Hepatocyte (in vitro differentiated cells): ENCODE data around the gene MRAP2. TPM values are rescaled to one million over a fixed set of nuclear protein-coding genes. Genes with fewer than 3 reads are reported as not detected.
"Not testable (repeated sequence)": the region's sequence is repeated elsewhere in the genome, so short reads cannot be mapped to it uniquely, and the experiment has no call there.

Experiments
- DNase-seq: peaks from one replicate; pipeline ENCODE4 v3.0.0-alpha.2; 2016; ENCODE audit warnings: low spot score
- H2AFZ ChIP-seq: fragments of 200-600 bp; sonication (generic); 2 replicates; pipeline ENCODE4 v1.6.0; 2016; ENCODE audit warnings: antibody characterized with exemption, mild to moderate bottlenecking
- H3K27ac ChIP-seq: fragments of 200-600 bp; sonication (generic); 2 replicates; pipeline ENCODE4 v1.5.1; 2016; ENCODE audit warnings: mild to moderate bottlenecking
- H3K27me3 ChIP-seq: fragments of 200-600 bp; sonication (generic); 2 replicates; pipeline ENCODE4 v1.6.1; 2016
- H3K36me3 ChIP-seq: fragments of 200-600 bp; sonication (generic); replicated peaks from 2 replicates; pipeline ENCODE4 v1.5.1; 2016; ENCODE audit warnings: low read depth; ENCODE audit not compliant: insufficient read depth
- H3K4me1 ChIP-seq: fragments of 200-600 bp; sonication (generic); 2 replicates; pipeline ENCODE4 v1.5.1; 2016; ENCODE audit warnings: mild to moderate bottlenecking, moderate library complexity; ENCODE audit not compliant: insufficient read depth
- H3K4me2 ChIP-seq: fragments of 200-600 bp; sonication (generic); 2 replicates; pipeline ENCODE4 v1.6.0; 2016
- H3K4me3 ChIP-seq: fragments of 200-600 bp; sonication (generic); 2 replicates; pipeline ENCODE4 v1.5.1; 2016; ENCODE audit warnings: mild to moderate bottlenecking
- H3K79me2 ChIP-seq: fragments of 200-600 bp; sonication (generic); 2 replicates; pipeline ENCODE4 v1.6.0; 2017; ENCODE audit warnings: mild to moderate bottlenecking
- H3K9me2 ChIP-seq: fragments of 200-600 bp; sonication (generic); replicated peaks from 2 replicates; pipeline ENCODE4 v1.6.0; 2017; ENCODE audit warnings: mild to moderate bottlenecking; ENCODE audit not compliant: insufficient read depth
- H3K9me3 ChIP-seq: fragments of 200-600 bp; sonication (generic); 2 replicates; pipeline ENCODE4 v1.5.1; 2016; ENCODE audit warnings: low read depth, mild to moderate bottlenecking
- H4K20me1 ChIP-seq: fragments of 200-600 bp; sonication (generic); 2 replicates; pipeline ENCODE4 v1.6.0; 2016; ENCODE audit warnings: mild to moderate bottlenecking; ENCODE audit not compliant: insufficient read depth, poor library complexity, severe bottlenecking
- CTCF ChIP-seq: fragments of 200-600 bp; sonication (generic); IDR thresholded peaks from 2 replicates; pipeline ENCODE4 v1.5.1; 2016; ENCODE audit warnings: antibody characterized with exemption, mild to moderate bottlenecking; ENCODE audit not compliant: poor library complexity
- EZH2 ChIP-seq: fragments of 200-600 bp; sonication (generic); IDR thresholded peaks from 2 replicates; pipeline ENCODE4 v1.6.1; 2016; ENCODE audit warnings: antibody characterized with exemption, mild to moderate bottlenecking, borderline replicate concordance
- EZH2phosphoT487 ChIP-seq: fragments of 200-600 bp; sonication (generic); IDR thresholded peaks from one replicate; pipeline ENCODE4 v1.6.1; 2018; ENCODE audit warnings: antibody characterized with exemption, mild to moderate bottlenecking, low read depth, moderate library complexity; ENCODE audit not compliant: unreplicated experiment, severe bottlenecking
- WGBS: methylation state at CpG from one replicate; pipeline ENCODE4 v1.1.6; 2016; ENCODE audit warnings: low lambda C conversion rate; ENCODE audit errors: missing lambda C conversion rate; 5-methylcytosine and 5-hydroxymethylcytosine counted together
- polyA plus RNA-seq: library from polyadenylated mRNA; unstranded; fragments of >200 nt; fragmentation: Nextera tagmentation; extraction: Ambion mirVana; gene quantifications from 2 replicates; pipeline ENCODE4 v1.2.1, GENCODE V29; 2016
- total RNA-seq: library from RNA; depleted of rRNA; stranded (reverse); fragments of >200 nt; gene quantifications from 2 replicates; pipeline ENCODE4 v1.2.3, GENCODE V29; 2014

Gene MRAP2
- total and polyA plus RNA-seq, 2 experiments from 2014 or later, result 2.2 to 2.5 TPM

- Histone ChIP-seq H2AFZ (no peak overlapping the region), H3K4me2 (no peak overlapping the region), H4K20me1 (no peaks in the 10 kb centered on the region), H3K9me3 (no peaks in the 10 kb centered on the region), H3K27ac (no peak overlapping the region), H3K27me3 (no peaks in the 10 kb centered on the region), H3K9me2 (no peaks in the 10 kb centered on the region), H3K4me1 (no peaks in the 10 kb centered on the region), H3K79me2 (no peaks in the 10 kb centered on the region), H3K4me3 (no peak overlapping the region), H3K36me3 (no peaks in the 10 kb centered on the region)
- TF ChIP-seq EZH2, result no peak
- no peak for TF ChIP-seq CTCF
- TF ChIP-seq EZH2phosphoT487, result no peak
- WGBS, result 41% methylated on average over 1 of the region's 1 CpG
- DNase-seq, result no peak
These were observed 44.8 kb downstream of the MRAP2 start for GRCh38 chr6:84078335-84078734.

GRCh38 chr6:84081222-84081621 is 47.6 kb downstream of the MRAP2 start:
- H3K36me3 ChIP-seq, result no peaks in the 10 kb centered on the region
- no peaks in the 10 kb centered on the region for H3K9me3 ChIP-seq
- H3K27ac ChIP-seq, result no peak overlapping the region
- no peaks in the 10 kb centered on the region for H3K9me2 ChIP-seq
- no peaks in the 10 kb centered on the region for H3K4me1 ChIP-seq
- no peak overlapping the region for H3K4me2 ChIP-seq
- DNase-seq, result no peak
- WGBS, result 94% methylated on average over 2 of the region's 2 CpGs
- H3K27me3 ChIP-seq, result no peaks in the 10 kb centered on the region
- no peaks in the 10 kb centered on the region for H4K20me1 ChIP-seq
- no peak overlapping the region for H3K4me3 ChIP-seq
- TF ChIP-seq EZH2 (no peak), EZH2phosphoT487 (no peak), CTCF (no peak)
- H3K79me2 ChIP-seq, result no peaks in the 10 kb centered on the region
- no peak overlapping the region for H2AFZ ChIP-seq

DNA sequence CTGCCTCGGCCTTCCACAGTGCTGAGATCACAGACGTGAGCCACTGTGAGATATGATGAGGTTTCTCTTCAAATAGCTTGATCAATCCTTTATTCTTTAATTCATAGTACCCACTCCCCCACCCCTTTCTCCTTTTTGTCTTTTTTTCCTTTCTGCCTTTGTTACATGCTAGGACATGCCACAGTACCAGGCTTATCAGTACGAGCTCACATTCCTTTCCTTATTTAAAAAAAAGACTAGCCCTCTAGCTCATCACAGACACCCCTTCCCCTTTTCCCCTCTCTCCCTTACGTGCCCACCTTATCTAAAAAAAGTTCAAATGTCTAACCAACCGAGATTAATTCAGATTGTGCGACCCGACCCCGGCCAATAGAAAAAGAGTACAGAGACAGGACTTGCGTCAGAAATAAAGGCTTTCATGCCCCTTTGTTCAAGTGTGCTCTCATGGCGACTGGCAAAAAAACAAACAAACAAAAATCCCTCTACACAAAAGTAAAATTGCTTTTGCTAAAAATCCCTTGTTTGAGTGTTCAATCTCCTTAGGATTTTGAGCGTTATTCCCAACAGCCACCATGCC is 49.2 kb downstream of the MRAP2 start:
- TF ChIP-seq EZH2 (no peak), CTCF (no peak), EZH2phosphoT487 (no peak)
- no peaks in the 10 kb centered on the region for H3K27me3 ChIP-seq
- no peaks in the 10 kb centered on the region for H3K36me3 ChIP-seq
- no peak overlapping the region for H3K4me2 ChIP-seq
- no peaks in the 10 kb centered on the region for H4K20me1 ChIP-seq
- no peak overlapping the region for H3K4me3 ChIP-seq
- no peak for DNase-seq
- H3K9me2 ChIP-seq, result no peaks in the 10 kb centered on the region
- H3K4me1 ChIP-seq, result peaks cover 5% of the 10 kb centered on the region
- no peak overlapping the region for H2AFZ ChIP-seq
- no peaks in the 10 kb centered on the region for H3K79me2 ChIP-seq
- no peak overlapping the region for H3K27ac ChIP-seq
- WGBS, result 45% methylated on average over 11 of the region's 11 CpGs
- H3K9me3 ChIP-seq, result no peaks in the 10 kb centered on the region

DNA sequence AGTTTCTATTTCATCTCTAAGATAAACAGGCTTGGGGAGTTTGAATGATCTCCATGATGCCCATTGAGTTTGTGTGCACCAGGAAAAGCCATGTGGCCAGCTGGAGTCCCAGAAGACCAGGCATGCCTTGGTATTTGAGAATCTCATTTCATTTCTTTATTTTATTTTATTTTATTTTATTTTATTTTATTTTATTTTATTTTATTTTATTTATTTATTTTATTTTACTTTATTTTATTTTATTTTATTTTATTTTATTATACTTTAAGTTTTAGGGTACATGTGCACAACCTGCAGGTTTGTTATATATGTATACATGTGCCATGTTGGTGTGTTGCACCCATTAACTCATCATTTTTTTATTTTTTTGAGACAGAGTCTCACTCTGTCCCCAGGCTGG is 51.1 kb downstream of the MRAP2 start:
- H2AFZ ChIP-seq, DNase-seq, H3K9me3 ChIP-seq, H3K4me1 ChIP-seq, H4K20me1 ChIP-seq, H3K4me2 ChIP-seq, H3K9me2 ChIP-seq, H3K79me2 ChIP-seq, H3K4me3 ChIP-seq, H3K36me3 ChIP-seq, H3K27ac ChIP-seq, H3K27me3 ChIP-seq: not testable (repeated sequence)
